HEK293T (cell line): Measurements from ENCODE around the gene RGMB.

ENCODE experiments used
- BHLHE40 ChIP-seq: fragments of 450-650 bp; IDR thresholded peaks from 2 replicates; pipeline ENCODE4 v1.6.1; 2016; ENCODE audit warnings: mild to moderate bottlenecking, moderate library complexity, borderline replicate concordance
- CTBP1 ChIP-seq: fragments of 450-650 bp; IDR thresholded peaks from 2 replicates; pipeline ENCODE4 v1.6.1; 2016; ENCODE audit warnings: borderline replicate concordance
- FOXA1 ChIP-seq: fragments of 450-650 bp; IDR thresholded peaks from 2 replicates; pipeline ENCODE4 v1.6.1; 2016; ENCODE audit warnings: mild to moderate bottlenecking
- FOXM1 ChIP-seq: fragments of 450-650 bp; IDR thresholded peaks from 2 replicates; pipeline ENCODE4 v1.6.1; 2017; ENCODE audit warnings: mild to moderate bottlenecking, borderline replicate concordance
- L3MBTL2 ChIP-seq: fragments of 450-650 bp; conservative IDR thresholded peaks from 2 replicates; pipeline ENCODE4 v1.6.1; 2016; ENCODE audit warnings: mild to moderate bottlenecking
- NFRKB ChIP-seq: fragments of 450-650 bp; IDR thresholded peaks from 2 replicates; pipeline ENCODE4 v1.6.1; 2016; ENCODE audit warnings: mild to moderate bottlenecking, moderate library complexity
- SP1 ChIP-seq: fragments of 450-650 bp; IDR thresholded peaks from 2 replicates; pipeline ENCODE4 v1.6.1; 2017
- SUZ12 ChIP-seq: fragments of 450-650 bp; IDR thresholded peaks from 2 replicates; pipeline ENCODE4 v1.6.1; 2016; ENCODE audit warnings: mild to moderate bottlenecking
- TARDBP ChIP-seq: fragments of 450-650 bp; IDR thresholded peaks from 2 replicates; pipeline ENCODE4 v1.6.1; 2016

GRCh38 chr5:98795243-98795642 lies 21.8 kb downstream of the RGMB start:
- TF ChIP-seq FOXA1 (no peak), BHLHE40 (no peak), SP1 (no peak), NFRKB (no peak), FOXM1 (no peak), SUZ12 (no peak), TARDBP (no peak), L3MBTL2 (no peak), CTBP1 (no peak)
